Stomach (tissue), 19 donors: ENCODE results near the gene SESTD1. TPM values are rescaled to one million over a fixed set of nuclear protein-coding genes. Genes with fewer than 3 reads are reported as not detected.
A peak's percentile ranks its signal among the peaks of the same experiment; 100 is the strongest.

Experiments
- DNase-seq, 2 donors: peaks; one replicate each; pipeline versions ENCODE4 v3.0.0 to v3.0.0-alpha.2; 2013 to 2019
- H3K27ac ChIP-seq, 5 donors: fragments of 200-600 bp in 4 of 5; sonication (generic) in 4 of 5; one replicate each; pipeline ENCODE4 v1.5.1; 2013 to 2019; ENCODE audit warnings: mild to moderate bottlenecking in 1 of 5, moderate library complexity in 1 of 5
- H3K27me3 ChIP-seq, 3 donors: fragments of 200-600 bp; sonication (generic); one replicate each; pipeline ENCODE4 v1.5.1; 2017 to 2019; ENCODE audit warnings: mixed run types in 1 of 3
- H3K36me3 ChIP-seq, 4 donors: fragments of 200-600 bp; sonication (generic); 1 replicate in 3 of 4; 2 replicates in 1 of 4; pipeline ENCODE4 v1.5.1; 2016 to 2019
- H3K4me1 ChIP-seq, 4 donors: fragments of 200-600 bp; sonication (generic); one replicate each; pipeline ENCODE4 v1.5.1; 2016 to 2019
- H3K4me3 ChIP-seq, 4 donors: fragments of 200-600 bp; sonication (generic) in 3 of 4; one replicate each; pipeline ENCODE4 v1.5.1; 2016 to 2019; ENCODE audit warnings: mild to moderate bottlenecking in 1 of 4
- H3K9me3 ChIP-seq, 4 donors: fragments of 200-600 bp; sonication (generic); one replicate each; pipeline ENCODE4 v1.5.1; 2016 to 2019
- EP300 ChIP-seq: sonication (generic); formaldehyde crosslinking; IDR thresholded peaks from one replicate; pipeline ENCODE4 v1.6.1; 2017; ENCODE audit warnings: antibody characterized with exemption
- POLR2A ChIP-seq, 4 donors: fragments of 450-650 bp; IDR thresholded peaks; one replicate each; pipeline ENCODE4 v1.6.1; 2016; ENCODE audit warnings: antibody characterized with exemption in 4 of 4, control low read depth in 2 of 4, mild to moderate bottlenecking in 1 of 4, moderate library complexity in 1 of 4
- POLR2AphosphoS5 ChIP-seq, 3 donors: sonication (generic); formaldehyde crosslinking; IDR thresholded peaks; one replicate each; pipeline ENCODE4 v1.6.1; 2016; ENCODE audit warnings: antibody characterized with exemption in 3 of 3
- WGBS, 5 donors: extraction: QIAGEN DNeasy Blood & Tissue Kit in 3 of 5; methylation state at CpG; one replicate each; pipeline versions ENCODE4 v1.1.5 to v1.1.7; 2013 to 2018; 5-methylcytosine and 5-hydroxymethylcytosine counted together
- intact Hi-C: fragments of 100-400 bp; cut with DNase I; formaldehyde crosslinking; loops from one replicate; pipeline ENCODE4 v1.15.1; 2023; ENCODE audit warnings: low total_unique reads
- long read RNA-seq, 10 donors: transcript quantifications; one replicate each; lab custom pipeline, GENCODE V29; 2026
- polyA plus RNA-seq, 3 donors: library from polyadenylated mRNA; stranded (reverse); fragments of 200-250 nt; gene quantifications; one replicate each; pipeline ENCODE4 v1.2.3, GENCODE V29; 2013
- total RNA-seq, 5 donors: library from RNA; depleted of rRNA; stranded (reverse); fragments of >200 nt; gene quantifications; one replicate each; pipeline versions ENCODE4 v1.1.0 to v1.2.3, GENCODE V29; 2014 to 2016
- TF ChIP-seq, protein P1 (sequence below), 7 experiments: fragments of 450-650 bp in 4 of 7; fragments of 200-600 bp in 3 of 7; sonication (generic) in 3 of 7; IDR thresholded peaks; one replicate each; pipeline ENCODE4 v1.5.1; 2016 to 2019; ENCODE audit warnings: antibody characterized with exemption in 7 of 7, control low read depth in 2 of 7, mild to moderate bottlenecking in 1 of 7
- donor health status: healthy with polysubstance abuse.
- donor health status: Bipolar disorder and iron deficiency.
- donor health status: healthy.

Gene SESTD1, protein sequence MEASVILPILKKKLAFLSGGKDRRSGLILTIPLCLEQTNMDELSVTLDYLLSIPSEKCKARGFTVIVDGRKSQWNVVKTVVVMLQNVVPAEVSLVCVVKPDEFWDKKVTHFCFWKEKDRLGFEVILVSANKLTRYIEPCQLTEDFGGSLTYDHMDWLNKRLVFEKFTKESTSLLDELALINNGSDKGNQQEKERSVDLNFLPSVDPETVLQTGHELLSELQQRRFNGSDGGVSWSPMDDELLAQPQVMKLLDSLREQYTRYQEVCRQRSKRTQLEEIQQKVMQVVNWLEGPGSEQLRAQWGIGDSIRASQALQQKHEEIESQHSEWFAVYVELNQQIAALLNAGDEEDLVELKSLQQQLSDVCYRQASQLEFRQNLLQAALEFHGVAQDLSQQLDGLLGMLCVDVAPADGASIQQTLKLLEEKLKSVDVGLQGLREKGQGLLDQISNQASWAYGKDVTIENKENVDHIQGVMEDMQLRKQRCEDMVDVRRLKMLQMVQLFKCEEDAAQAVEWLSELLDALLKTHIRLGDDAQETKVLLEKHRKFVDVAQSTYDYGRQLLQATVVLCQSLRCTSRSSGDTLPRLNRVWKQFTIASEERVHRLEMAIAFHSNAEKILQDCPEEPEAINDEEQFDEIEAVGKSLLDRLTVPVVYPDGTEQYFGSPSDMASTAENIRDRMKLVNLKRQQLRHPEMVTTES
- total RNA-seq: 100 to 1,000 TPM in 1 of 5 donors, 10 to 100 TPM in 4; 13.4 to 159 (median 51.1) TPM
- 10 to 100 TPM in 2 of 3 donors, 1 to 10 TPM in 1; 7.4 to 15.3 (median 12.7) TPM for polyA plus RNA-seq
- long read RNA-seq, donor 1: 0 reads
- long read RNA-seq, donor 2, full-length matches to known transcripts: 3 of 3 reads
- long read RNA-seq, donor 2, partial matches to known transcripts: 0 of 3 reads
- long read RNA-seq, donor 2, other reads (novel, unspliced or antisense): 0 of 3 reads
- long read RNA-seq, donor 3: 0 reads
- long read RNA-seq, donor 4: 0 reads
- long read RNA-seq, donor 5: 0 reads
- long read RNA-seq, donor 6: 0 reads
- long read RNA-seq, donor 7, full-length matches to known transcripts: 2 of 2 reads
- long read RNA-seq, donor 7, partial matches to known transcripts: 0 of 2 reads
- long read RNA-seq, donor 7, other reads (novel, unspliced or antisense): 0 of 2 reads
- long read RNA-seq, donor 8, full-length matches to known transcripts: 1 of 1 reads
- long read RNA-seq, donor 8, partial matches to known transcripts: 0 of 1 reads
- long read RNA-seq, donor 8, other reads (novel, unspliced or antisense): 0 of 1 reads
- long read RNA-seq, donor 9: 0 reads
- long read RNA-seq, donor 10, full-length matches to known transcripts: 2 of 2 reads
- long read RNA-seq, donor 10, partial matches to known transcripts: 0 of 2 reads
- long read RNA-seq, donor 10, other reads (novel, unspliced or antisense): 0 of 2 reads

DNA sequence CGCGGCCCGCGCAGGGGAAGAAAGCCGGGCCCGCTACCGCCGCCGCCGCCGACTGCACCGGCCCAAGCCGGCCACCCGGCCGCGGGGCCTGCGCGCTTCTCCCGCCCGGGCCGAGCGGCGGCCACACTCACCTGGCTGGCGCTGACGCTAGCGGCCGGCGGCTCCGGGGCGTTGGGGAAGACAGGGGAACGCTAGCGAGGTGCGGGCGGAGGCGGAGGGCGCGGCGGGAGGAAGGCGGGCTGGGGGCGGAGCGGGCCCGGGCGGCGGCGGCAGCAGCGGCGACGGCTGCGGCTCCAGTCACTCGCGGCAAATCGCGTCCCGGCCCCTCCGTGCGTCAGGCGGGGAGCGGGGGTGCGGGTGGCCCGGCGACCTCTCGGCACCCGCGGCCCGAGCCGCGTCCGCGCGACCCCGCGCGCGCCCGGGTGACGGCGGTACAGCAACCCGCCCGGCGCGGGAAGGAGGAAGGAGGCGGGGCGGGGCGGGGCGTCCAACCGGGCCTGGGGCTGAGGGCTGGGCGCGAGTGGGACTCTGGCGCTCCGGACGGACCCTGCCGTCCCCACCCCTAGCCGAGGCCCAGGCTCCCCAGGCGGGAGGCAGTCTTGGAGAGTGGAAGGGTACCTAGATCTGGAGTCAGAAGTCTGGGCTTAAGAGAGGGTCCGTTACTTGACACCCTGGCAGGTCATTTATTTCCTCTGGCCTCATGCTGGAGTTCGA lies at the start of gene SESTD1:
SESTD1 (minus strand) TSS at position 465 of the 714 bp plus-strand sequence. CDS start 72,991 bp downstream, outside the sequence.
- peak; percentile 67 to 91 for DNase-seq
- 0 to 5% (median 1%) methylated on average over 2 to 85 of the region's 96 CpGs for WGBS, 5 donors
- peaks cover 15 to 54% (median 30%) of the 10 kb centered on the region in 4 donors for H3K4me1 ChIP-seq
- intact Hi-C loops: no loop called here
- H3K36me3 ChIP-seq: no peaks in the 10 kb centered on the region
- peak in 1 of 3 donors; percentile 21 for TF ChIP-seq POLR2AphosphoS5 (IDR thresholded peaks at IDR 0.05)
- TF ChIP-seq, protein P1, sequence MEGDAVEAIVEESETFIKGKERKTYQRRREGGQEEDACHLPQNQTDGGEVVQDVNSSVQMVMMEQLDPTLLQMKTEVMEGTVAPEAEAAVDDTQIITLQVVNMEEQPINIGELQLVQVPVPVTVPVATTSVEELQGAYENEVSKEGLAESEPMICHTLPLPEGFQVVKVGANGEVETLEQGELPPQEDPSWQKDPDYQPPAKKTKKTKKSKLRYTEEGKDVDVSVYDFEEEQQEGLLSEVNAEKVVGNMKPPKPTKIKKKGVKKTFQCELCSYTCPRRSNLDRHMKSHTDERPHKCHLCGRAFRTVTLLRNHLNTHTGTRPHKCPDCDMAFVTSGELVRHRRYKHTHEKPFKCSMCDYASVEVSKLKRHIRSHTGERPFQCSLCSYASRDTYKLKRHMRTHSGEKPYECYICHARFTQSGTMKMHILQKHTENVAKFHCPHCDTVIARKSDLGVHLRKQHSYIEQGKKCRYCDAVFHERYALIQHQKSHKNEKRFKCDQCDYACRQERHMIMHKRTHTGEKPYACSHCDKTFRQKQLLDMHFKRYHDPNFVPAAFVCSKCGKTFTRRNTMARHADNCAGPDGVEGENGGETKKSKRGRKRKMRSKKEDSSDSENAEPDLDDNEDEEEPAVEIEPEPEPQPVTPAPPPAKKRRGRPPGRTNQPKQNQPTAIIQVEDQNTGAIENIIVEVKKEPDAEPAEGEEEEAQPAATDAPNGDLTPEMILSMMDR (IDR thresholded peaks at IDR 0.05): no peak
- H3K27ac ChIP-seq: peak within 1 kb of the TSS; percentile 90 to 96 (median 93)
- H3K4me3 ChIP-seq: peak within 1 kb of the TSS; percentile 79 to 89 (median 82)
- H3K9me3 ChIP-seq: no peaks in the 10 kb centered on the region
- no peaks in the 10 kb centered on the region for H3K27me3 ChIP-seq

DNA sequence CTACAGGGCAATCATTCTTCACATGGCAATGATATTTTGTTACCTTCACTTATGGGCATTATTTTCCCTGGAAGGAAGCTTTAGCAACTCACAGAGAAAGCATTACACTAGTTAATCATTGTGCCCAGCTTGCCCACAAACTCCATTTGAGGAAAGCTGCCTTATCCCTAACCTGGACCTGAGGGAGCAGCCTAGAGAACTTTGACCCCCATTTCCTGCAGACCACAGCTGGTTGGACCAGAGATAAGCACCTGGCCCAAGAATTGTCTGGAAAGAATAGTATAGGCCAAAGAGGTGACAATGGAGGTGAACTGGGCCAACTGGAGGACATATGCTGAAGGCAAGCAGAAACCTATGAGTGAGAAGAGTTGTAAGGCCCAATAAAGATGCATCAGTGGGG lies 48.4 kb upstream of the SESTD1 start:
- no peak overlapping the region for H3K27ac ChIP-seq
- H3K9me3 ChIP-seq: peaks cover 0 to 7% (median 0%) of the 10 kb centered on the region in 4 donors
- DNase-seq: no peak
- no peaks in the 10 kb centered on the region for H3K36me3 ChIP-seq
- intact Hi-C loops: no loop called here
- TF ChIP-seq, protein P1 (IDR thresholded peaks at IDR 0.05): no peak
- no peak for TF ChIP-seq POLR2A (IDR thresholded peaks at IDR 0.05)
- TF ChIP-seq POLR2AphosphoS5 (IDR thresholded peaks at IDR 0.05): no peak
- TF ChIP-seq EP300: no peak
- no peaks in the 10 kb centered on the region for H3K4me1 ChIP-seq
- H3K4me3 ChIP-seq: no peak overlapping the region
- H3K27me3 ChIP-seq: no peaks in the 10 kb centered on the region

DNA sequence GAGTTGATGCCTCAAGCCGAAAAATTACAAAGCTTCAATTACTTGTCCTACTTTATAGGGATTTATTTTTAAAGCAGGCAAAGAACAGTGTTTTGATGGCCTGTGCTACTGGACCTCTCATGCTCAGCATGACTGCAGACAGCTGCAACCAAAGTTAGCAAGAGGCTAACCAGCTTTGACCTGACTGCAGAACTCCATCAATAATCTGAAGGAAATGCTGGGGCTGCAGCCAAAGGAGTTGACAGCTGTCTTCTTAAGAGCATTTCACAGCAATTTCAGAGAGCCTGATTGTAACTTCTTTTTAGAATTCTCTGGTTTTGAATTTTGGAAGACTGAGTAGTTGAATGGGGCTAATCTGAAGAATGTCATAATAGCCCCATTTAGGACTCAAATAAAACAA lies 46.5 kb upstream of the SESTD1 start:
- peak in 1 of 2 donors; percentile 56 for DNase-seq
- Histone ChIP-seq H3K4me3 (no peak overlapping the region), H3K4me1 (no peaks in the 10 kb centered on the region), H3K27ac (no peak overlapping the region), H3K27me3 (no peaks in the 10 kb centered on the region), H3K9me3 (peaks cover 0 to 7% (median 0%) of the 10 kb centered on the region in 4 donors), H3K36me3 (no peaks in the 10 kb centered on the region)
- TF ChIP-seq POLR2AphosphoS5 (IDR thresholded peaks at IDR 0.05) (no peak), EP300 (no peak), POLR2A (IDR thresholded peaks at IDR 0.05) (no peak)
- TF ChIP-seq, protein P1 (IDR thresholded peaks at IDR 0.05): no peak
- intact Hi-C loops: no loop called here
- 63 to 82% (median 73%) methylated on average over 1 of the region's 1 CpG for WGBS, 5 donors
